SU-DHL-6 (cell line): ENCODE data around the gene VPS11.

Experiments used
- EZH2phosphoT487 ChIP-seq: fragments of 200-600 bp; sonication (generic), shearing (Covaris generic); conservative IDR thresholded peaks from 2 replicates; pipeline ENCODE4 v1.6.1; 2018; ENCODE audit warnings: mild to moderate bottlenecking, antibody characterized with exemption, low read length, moderate library complexity, mixed read lengths
- TF ChIP-seq, protein P1 (sequence below): fragments of 200-600 bp; sonication (generic); IDR thresholded peaks from one replicate; pipeline ENCODE4 v1.5.1; 2017; ENCODE audit warnings: antibody characterized with exemption, mild to moderate bottlenecking, low read length, moderate library complexity; ENCODE audit not compliant: insufficient read depth, poor library complexity, severe bottlenecking

DNA sequence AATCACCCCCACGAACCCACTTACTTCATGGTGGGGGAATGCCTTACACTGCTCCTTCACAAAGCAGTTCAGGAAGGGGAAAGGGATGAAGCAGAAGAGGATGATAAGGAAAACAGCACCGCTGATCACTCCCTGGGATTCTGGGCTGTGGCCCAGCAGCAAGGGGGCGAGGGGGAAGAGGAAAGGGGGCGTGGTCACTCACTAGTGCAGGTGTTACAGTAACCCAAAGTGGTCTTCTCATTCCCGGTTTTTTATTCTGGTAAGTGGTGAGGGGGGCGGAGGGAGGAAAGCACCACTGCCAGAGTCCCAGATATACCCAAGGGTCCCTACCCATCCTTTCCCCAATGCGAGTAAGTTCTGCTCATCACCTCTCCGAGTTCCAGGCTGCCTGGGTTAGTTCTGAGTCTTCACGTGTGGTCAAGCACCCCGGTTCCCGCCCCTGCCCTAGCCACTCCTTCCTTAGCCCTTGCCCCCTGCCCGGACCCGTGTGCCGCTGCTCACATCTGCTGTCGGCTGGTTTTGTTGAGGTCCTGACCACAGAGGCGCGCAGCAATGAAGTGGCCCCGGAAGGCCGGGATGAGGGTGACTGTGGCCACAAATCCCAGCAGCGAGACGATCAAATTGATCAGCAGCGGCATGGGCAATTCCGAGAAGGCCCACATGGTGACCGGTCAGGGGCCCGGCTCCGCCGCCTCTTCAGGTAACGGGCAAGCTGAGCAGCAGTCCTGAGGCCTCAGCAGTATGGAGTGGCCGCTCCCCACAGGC, 33.6 kb downstream of the VPS11 start:
- TF ChIP-seq, protein P1, sequence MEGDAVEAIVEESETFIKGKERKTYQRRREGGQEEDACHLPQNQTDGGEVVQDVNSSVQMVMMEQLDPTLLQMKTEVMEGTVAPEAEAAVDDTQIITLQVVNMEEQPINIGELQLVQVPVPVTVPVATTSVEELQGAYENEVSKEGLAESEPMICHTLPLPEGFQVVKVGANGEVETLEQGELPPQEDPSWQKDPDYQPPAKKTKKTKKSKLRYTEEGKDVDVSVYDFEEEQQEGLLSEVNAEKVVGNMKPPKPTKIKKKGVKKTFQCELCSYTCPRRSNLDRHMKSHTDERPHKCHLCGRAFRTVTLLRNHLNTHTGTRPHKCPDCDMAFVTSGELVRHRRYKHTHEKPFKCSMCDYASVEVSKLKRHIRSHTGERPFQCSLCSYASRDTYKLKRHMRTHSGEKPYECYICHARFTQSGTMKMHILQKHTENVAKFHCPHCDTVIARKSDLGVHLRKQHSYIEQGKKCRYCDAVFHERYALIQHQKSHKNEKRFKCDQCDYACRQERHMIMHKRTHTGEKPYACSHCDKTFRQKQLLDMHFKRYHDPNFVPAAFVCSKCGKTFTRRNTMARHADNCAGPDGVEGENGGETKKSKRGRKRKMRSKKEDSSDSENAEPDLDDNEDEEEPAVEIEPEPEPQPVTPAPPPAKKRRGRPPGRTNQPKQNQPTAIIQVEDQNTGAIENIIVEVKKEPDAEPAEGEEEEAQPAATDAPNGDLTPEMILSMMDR: no peak
- no peak for TF ChIP-seq EZH2phosphoT487
